HG02571 (cell line): ENCODE data around the gene FCER1A.

Experiments
- ATAC-seq: cut with Tn5 transposase; IDR thresholded peaks from one replicate; pipeline ENCODE4 v1.9.1; 2021; ENCODE audit warnings: mild to moderate bottlenecking, moderate library complexity; ENCODE audit not compliant: unreplicated experiment

The FCER1A gene

DNA sequence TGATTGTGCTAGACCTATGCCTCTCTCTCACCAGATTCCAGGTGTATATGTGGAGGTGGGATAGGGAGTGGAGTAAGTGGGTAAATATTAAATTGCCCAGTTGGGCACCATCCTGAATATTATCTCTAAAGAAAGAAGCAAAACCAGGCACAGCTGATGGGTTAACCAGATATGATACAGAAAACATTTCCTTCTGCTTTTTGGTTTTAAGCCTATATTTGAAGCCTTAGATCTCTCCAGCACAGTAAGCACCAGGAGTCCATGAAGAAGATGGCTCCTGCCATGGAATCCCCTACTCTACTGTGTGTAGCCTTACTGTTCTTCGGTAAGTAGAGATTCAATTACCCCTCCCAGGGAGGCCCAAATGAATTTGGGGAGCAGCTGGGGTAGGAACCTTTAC is at the start of gene FCER1A:
Gene FCER1A, plus strand, starts transcription at position 242 of the 400 bp plus-strand sequence. Its CDS starts 29 bp downstream, at position 271.
- ATAC-seq = no peak

DNA sequence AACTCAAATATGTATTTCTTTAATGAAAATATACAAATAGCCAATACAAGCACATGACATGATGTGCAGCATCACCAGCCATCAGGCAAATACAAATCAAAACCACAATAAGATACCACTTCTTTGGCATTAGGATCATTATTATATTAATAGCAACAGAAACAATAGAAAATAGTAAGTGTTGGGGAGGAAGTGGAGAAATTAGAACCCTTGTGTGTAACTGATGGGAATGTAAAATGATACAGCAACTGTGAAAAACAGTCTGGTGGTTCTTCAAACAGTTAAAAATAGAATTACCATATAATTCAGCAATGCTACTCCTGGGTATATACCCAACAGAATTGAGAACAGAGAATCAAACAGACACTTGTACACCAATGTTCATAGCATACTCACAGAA is 40.8 kb upstream of the FCER1A start:
- no peak for ATAC-seq

DNA sequence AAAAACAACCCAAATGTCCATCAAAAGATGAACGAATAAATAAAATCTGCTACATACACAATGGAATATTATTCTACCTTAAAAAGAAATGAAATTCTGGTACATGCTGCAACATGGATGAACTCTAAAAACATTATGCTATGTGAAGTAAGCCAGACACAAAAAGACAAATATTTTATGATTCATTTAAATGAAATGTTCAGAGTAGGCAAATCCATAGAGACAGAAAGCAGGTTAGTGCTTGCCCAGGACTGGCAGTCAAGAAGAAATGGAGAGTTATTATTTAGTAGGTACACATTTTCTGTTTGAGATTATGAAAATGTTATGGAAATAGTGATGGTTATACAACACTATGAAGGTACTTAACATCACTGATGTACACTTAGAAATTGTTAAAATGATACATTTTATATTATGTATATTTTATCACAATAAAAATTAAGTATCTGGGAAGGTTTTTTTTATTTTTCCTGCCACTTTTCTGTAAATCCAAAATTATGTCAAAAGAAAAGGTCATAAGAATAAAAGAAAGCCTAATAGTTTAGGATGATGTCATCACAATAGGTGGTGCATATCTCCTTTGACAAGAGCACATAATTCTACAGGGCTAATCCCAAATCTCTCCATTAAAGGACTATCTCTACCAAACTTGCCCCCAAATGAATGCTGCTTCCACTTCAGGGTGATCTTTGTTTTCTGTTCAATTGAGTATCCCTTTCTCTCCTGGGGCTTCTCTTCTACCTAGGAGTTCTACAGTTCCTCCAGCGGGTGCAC is 40.2 kb upstream of the FCER1A start:
- no peak for ATAC-seq

DNA sequence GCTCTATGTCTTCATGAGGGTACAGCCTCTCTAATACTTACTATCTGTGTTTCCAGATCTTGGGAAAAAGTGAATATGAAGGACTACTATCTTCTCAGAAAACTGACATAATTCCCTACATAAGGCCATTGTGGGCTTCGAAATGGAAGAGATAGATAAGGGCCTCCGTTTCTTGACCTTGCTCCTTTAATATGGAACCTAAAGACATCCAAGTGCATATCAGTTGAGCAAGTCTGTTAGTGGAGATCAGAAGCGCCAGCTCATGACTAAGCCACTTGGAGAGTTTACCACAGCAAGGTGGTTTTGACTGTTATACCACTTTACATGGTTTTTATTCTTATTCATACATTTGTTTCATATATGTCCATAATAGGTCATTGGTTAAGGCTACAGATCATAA is 35.3 kb upstream of the FCER1A start:
- no peak for ATAC-seq

DNA sequence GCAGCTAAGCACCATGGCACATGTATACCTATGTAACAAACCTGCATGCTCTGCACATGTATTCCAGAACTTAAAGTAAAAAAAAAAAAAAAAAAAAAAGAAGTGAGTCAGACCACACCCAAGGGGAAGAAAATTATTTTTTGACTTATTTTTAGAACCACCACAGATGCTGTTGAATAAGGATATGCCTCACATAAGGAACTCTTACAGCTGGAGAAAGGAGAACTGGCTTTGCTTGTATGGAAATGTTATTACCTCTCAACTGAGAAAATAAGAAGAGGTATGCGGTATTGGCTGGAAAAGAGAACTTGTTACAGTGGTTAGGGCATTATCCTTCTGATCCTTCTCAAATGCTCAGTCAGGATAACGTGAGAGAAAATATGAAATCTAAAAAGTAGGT is 27.5 kb upstream of the FCER1A start:
- no peak for ATAC-seq

DNA sequence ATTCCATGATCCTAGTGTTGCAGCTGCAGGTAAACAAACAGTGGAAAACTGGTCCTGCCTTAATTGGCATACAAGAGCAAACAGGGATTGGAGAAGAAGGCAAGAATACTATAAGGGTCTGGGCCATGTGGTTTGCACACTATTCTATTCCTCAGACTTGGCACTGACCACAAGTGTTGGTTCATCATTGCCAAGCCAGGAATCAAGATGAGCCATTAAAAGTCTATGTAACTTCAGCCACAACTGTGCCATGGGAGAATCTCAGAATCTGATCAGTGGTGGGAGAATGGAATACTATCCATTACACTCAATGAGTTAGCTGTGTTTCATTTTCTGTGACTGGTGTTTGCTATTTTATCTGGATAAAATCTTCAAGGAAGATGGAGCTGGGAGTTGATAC is 26.2 kb upstream of the FCER1A start:
- no peak for ATAC-seq

DNA sequence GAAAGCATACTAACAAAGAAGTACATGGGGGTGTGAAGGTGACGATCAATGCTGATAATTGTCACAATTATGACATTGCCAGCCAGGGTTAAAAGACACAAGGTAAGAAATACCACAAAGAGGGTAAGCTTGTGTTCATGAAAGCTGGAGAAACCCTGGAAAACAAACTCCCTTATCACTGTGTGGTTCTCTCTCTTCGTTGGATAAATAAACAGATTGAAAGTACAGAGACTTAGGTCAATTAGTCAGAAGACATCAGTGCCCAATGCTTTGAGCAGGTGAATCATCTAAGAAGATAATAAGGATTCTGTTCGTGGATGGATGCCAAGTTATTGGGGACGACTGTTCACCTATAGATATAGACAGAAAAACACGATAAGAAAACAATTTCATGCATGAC is 22.4 kb upstream of the FCER1A start:
- no peak for ATAC-seq

DNA sequence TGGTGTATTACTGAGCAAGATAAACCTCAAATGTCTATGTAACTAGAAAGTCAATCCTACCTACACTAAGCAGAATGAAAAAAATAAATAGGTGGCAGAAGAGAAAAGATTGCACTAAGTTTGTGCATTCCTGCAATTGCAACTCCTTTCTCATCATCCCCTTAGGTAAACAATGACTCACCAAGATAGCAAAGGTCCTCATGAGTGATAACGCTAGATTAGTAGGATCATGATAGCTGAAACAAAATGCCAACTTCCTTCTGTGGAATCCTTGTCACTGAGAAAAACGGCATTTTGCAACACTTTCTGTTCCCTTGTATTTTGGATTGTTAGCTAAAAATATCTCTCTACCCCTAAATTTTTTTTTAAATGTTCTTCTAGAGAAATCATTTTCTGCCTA is 20.0 kb upstream of the FCER1A start:
- ATAC-seq = no peak

DNA sequence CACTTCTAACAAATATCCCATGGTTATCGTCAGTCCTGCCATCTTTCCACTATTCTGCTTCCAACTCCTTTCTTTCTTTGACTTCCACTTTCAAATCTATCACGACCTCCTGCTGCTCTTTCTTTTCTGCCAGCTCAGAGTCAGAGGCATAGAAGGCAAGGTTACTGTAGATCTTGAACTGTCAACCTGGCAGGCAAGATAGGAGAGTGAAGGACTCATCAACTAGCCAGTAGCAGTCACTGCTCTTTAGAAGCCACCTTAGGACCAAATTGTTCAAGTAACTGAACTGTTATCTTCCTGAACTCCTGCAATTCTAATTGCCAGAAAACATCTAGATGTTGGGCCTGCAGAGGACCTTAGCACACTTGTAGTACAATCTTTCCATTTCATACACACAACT is 13.1 kb upstream of the FCER1A start:
- ATAC-seq = no peak

DNA sequence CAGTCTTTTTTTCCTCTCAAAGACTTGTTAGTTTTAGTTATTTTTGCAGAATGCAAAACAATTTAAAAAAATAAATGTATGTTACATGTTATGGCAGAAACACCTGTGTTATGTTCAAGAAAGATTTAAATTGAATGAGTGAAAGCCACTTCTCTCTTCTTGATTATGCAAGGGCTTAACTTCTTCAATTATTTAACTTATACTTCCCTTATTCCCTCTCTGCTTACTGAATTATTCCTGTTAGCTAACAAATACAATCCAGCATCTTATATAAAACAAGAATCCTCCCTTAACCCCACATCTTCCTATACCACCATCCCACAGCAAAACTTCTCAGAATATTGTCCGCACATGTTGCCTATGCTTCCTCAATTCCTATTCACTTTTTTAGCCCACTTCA is 10.7 kb upstream of the FCER1A start:
- no peak for ATAC-seq

DNA sequence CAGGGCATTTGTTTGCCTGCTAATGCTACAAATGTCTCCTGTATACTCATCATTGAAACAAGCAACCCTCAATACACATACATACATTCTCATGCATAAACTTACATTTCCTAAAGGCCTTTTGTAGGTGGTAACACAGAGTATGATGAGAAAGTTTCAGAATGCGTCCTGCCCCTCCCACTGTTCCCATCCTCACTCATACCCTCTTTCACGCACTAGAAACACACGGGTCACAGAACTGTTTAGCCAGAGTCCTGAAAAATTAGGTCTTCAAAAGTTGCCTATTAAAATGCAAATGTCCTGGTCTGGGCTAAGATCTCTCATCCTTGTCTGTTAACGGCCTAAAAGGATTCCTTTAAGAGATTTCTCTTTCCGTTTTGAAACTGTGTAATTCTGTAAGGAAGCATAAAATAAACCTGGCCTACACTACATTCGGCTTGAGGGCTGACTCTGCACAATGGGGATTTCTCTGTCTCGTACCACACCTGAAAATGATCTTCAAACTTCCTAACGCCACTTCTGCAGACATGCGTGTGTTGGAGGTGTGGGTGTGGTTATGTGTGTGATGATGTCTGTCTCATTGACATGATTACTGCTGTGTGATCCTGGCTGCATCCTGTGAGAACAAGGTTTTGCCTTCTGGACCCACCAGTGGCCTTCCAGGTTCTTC is 5.3 kb upstream of the FCER1A start:
- ATAC-seq = no peak

DNA sequence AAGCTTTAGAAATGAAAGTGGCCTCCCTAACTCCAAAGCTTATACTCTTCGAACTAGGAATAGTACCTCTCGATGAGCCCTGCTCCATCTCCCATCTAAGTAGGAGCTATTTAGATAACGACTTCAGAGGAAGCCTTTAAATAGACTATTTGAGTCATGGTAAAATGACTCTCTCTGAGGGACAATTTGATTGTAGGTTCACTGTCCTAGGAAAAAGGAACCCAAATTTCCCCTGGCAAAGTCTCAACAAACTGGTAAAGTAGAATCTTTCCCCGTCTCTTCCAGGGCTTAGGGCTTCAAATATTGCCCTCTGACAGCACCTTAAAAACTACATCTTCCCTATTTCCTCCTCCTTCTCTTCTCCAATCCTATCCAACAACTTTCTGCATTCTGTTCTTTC is 2.0 kb upstream of the FCER1A start:
- ATAC-seq = no peak

DNA sequence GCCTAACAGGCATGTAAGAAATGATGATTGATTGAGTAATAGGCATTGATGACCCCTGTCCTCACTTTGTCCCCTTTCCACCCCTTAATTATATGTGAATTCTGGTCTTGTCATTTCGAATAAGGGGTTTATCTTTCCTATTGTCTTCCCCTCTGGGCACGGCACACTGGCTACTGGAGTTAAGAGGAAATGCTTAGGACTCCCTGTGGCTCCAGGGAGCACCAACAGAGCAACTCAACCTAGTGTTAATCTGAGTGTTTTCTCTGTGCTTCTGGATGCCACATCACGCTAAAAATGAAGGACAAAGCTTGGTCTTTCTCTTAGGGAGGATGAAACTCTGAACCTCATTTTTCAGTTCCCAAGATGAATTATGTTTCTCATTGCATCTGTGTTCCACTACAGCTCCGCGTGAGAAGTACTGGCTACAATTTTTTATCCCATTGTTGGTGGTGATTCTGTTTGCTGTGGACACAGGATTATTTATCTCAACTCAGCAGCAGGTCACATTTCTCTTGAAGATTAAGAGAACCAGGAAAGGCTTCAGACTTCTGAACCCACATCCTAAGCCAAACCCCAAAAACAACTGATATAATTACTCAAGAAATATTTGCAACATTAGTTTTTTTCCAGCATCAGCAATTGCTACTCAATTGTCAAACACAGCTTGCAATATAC is 5.3 kb downstream of the FCER1A start:
- ATAC-seq = no peak

DNA sequence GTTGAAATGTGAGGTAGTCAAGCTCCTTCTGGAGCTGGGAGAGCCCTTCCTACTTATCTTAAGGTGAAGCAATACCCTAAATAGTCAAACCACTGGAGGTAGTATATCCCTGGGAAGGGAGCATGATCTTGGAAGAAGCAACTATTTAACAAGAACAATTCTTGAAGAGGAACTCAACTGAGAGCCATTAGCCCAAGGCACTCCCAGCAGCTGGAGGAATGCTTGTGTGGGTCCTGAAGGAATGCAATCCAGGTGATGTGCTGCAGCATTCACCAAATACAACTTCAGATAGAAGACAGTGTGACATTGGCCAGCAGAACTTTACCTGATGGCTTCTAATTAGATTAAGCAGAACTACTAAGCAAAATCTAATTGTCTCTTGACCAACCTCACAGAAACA is 9.5 kb downstream of the FCER1A start:
- no peak for ATAC-seq

DNA sequence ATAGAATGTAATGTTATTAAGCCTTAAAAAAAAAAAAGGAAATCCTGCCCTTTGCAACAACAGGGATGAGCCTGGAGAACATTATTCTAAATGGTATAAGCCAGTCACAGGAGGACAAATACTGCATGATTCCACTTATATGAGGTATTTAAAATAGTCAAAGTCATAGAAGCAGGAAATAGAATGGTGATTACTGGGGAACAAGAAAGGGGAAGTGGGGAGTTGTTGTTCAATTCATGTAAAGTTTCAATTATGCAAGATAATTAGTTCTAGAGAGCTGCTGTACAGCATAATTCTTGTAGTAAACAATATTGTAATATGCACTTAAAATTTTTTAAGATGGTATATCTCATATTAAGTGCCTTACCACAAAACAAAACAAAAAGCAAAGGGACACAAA is 13.2 kb downstream of the FCER1A start:
- no peak for ATAC-seq

DNA sequence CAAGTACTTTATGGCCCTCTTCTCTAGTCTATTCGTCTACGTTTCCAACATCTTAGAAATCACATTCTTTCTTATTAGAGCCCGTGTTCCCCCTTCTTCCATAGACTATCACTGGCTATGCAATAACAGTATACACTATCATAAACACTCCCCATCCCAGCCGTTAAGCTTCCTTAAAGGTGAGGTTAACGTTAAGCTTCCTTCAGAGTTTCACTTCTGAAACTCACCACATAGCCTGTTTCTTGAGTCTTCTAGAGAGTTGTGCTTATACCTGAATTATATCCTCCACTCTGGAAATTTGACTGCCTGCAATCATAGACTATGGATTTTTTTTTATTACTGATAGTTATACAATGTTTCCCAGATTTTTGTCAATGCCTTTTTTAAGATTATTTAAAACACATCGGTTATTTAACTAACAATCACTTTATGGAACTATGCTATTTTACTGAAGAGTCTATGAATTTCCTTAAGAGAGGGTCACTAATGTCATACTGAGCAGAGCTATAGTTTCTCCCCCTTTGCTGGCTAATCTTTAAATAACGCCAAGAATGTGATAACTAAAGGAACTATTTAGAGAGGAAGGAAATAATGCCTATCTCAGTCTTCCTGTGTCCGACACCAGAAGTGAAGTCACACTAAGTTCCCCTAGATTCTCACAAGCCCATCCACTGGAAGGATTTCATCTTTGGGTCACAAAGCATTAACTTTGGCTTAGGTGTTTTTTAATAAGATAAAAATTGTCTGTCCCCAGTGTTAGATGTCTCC is 16.8 kb downstream of the FCER1A start:
- ATAC-seq = no peak

DNA sequence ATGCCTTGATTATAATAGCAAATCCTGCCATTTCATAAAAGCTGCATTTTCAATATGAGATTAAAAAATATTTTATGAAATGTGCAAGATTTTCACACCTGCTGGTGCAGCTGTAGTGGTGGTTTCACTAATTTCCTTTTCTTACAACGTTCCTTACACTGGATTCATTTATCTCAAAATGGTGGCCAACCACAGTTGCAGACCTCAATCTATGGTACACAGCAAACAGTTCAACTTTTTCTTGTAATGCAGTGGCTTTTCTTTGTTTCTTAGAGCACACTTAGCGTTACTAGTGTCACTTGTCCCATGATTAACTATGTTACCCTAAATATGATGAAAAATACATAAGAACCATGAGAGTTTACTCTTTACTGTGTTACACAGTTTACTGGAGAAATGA is 32.7 kb downstream of the FCER1A start:
- no peak for ATAC-seq

DNA sequence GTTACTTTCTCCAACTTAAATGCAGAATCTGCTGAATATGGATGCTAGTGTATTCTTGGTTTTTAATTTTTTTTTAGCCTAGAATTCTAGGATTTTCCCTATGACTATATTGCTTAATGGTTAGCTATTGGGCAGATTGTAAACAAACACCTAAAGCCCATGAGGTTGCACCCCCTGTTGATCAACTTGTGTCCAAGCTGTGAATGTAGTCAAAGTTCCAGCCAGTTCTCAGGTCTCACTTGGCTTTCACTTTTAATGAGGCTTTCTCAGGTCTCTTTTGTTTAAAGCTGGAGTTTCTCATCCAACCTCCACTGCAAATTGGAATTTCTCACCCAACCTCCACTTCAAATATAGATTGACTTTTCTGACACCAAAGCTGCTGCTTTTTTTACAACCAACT is 35.9 kb downstream of the FCER1A start:
- no peak for ATAC-seq

DNA sequence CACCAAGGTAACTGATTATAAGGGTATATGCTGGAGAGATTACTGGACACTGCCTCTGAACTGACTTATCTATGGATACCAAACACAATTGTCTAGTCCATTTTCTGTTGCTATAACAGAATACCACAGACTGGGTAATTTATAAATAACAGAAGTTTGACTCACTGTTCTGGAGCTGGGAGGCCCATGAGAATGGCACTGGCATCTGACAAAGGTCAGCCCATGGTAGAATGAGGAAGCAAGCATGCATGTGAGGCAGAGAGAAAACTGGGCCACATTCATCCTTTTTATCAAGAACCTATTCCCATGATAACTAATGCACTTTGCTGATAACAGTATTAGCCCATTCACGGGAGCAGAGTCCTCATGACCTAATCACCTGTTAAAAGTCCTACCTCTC is 37.4 kb downstream of the FCER1A start:
- no peak for ATAC-seq

DNA sequence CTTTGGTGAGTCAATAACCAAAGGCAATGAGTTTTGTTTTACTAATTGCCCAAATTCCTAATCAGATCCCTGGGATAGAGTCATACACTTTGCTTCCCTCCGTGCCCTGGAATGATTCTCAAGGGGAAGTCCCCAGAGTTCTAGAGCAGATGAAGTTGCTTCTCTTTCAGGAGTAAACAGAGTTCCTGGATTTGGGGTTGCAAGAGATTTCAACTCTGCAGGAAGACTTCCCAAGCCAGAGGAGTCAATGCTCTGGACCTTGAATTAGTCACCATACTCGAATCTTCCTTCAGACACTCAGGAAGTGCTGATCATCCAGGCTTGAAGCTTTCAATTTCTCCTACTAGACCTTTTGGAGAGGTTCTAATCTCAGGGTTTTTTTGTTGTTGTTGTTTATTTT is 39.6 kb downstream of the FCER1A start:
- ATAC-seq = no peak

DNA sequence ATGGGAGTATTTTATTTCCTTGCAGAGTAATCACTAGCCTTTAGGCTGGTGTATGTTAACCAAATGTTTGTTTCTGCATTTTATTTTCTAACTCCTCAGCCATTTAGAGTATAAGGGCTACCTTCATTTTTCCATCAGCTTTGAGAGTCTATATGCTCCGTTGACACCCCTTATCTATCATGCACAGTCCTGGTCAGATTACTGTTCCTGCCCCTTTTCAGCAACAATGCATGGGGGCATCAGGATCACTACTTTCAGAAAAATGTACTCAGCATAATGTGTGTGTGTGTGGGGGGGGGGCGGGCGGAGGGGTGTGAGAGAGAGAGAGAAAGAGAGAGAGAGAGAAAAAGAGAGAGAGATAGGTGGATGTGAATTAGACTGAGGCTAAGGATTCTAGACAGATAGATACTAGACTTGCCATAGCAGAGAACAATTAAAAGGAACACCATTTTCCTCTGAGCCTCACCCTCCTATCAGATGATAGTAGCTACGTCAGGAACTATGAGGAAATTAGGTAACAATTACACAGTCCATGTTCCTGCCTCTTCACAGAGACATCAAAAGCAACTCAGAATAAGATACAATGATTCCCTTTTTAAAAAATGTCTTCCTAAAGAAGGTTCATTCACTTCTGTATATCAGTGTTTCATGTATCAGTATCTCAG is 40.8 kb downstream of the FCER1A start:
- ATAC-seq = no peak
